Left renal pelvis (tissue), 4 donors: ENCODE measurements around the gene SEPTIN12. TPM values are rescaled to one million over a fixed set of nuclear protein-coding genes. Genes with fewer than 3 reads are reported as not detected.
A peak's percentile ranks its signal among the peaks of the same experiment; 100 is the strongest.

ENCODE experiments used
- DNase-seq, 4 donors: peaks; one replicate each; pipeline ENCODE4 v3.0.0-alpha.2; 2013; ENCODE audit warnings: low read depth in 4 of 4, low spot score in 3 of 4
- polyA plus RNA-seq, 4 donors: library from polyadenylated mRNA; unstranded; fragments of 120-200 nt; gene quantifications; one replicate each; pipeline ENCODE4 v1.2.1, GENCODE V29; 2013; ENCODE audit not compliant: insufficient read length in 4 of 4

The SEPTIN12 gene
- polyA plus RNA-seq, 4 donors, result not detected

GRCh38 chr16:4734063-4734729, 53.9 kb downstream of the SEPTIN12 start, which contains the start of the genes ANKS3 and DNAAF8:
Gene ANKS3, minus strand, starts transcription at chr16:4734271. Its CDS starts 4,122 bp downstream, at chr16:4730149.
Gene DNAAF8, plus strand, starts transcription at chr16:4734537. Its CDS starts 1,978 bp downstream, at chr16:4736515.
- peak; percentile 82 to 92 (median 87) for DNase-seq

GRCh38 chr16:4733747-4734062, 54.4 kb downstream of the SEPTIN12 start:
- no peak for DNase-seq

- DNase-seq, result no peak
These were observed 54.9 kb downstream of the SEPTIN12 start for GRCh38 chr16:4733211-4733742.

- no peak for DNase-seq
These were observed 58.3 kb downstream of the SEPTIN12 start for GRCh38 chr16:4729876-4730275.

- DNase-seq, result no peak
These were observed 59.5 kb downstream of the SEPTIN12 start for GRCh38 chr16:4728676-4729075.

Other genes with a start within 250 kb of the SEPTIN12 start
- gene CDIP1, start 249.6 kb downstream of the SEPTIN12 start, polyA plus RNA-seq, result 10 to 100 TPM; 21.0 to 31.1 (median 28.3) TPM
- under 1 TPM; 0.14 to 0.41 (median 0.23) TPM for gene C16orf96, start 232.0 kb downstream of the SEPTIN12 start, polyA plus RNA-seq
- 10 to 100 TPM; 11.7 to 30.8 (median 14.2) TPM for gene UBALD1, start 173.5 kb downstream of the SEPTIN12 start, polyA plus RNA-seq
- gene MGRN1, start 163.5 kb downstream of the SEPTIN12 start, polyA plus RNA-seq, result 10 to 100 TPM; 38.7 to 70.3 (median 53.1) TPM
- gene NUDT16L1, start 94.8 kb downstream of the SEPTIN12 start, polyA plus RNA-seq, result 10 to 100 TPM; 27.0 to 54.6 (median 35.6) TPM
- gene ANKS3, start 54.1 kb downstream of the SEPTIN12 start, polyA plus RNA-seq, result 10 to 100 TPM; 17.0 to 36.0 (median 22.6) TPM
- 1 to 10 TPM in 3 of 4 donors, under 1 TPM in 1; 0.86 to 2.3 (median 2.0) TPM for gene DNAAF8, start 53.8 kb downstream of the SEPTIN12 start, polyA plus RNA-seq
- 10 to 100 TPM; 12.7 to 21.5 (median 15.5) TPM for gene ZNF500, start 21.2 kb downstream of the SEPTIN12 start, polyA plus RNA-seq
- 10 to 100 TPM in 3 of 4 donors, under 1 TPM in 1; 0.25 to 13.5 (median 11.2) TPM for gene SMIM22, start 7.0 kb upstream of the SEPTIN12 start, polyA plus RNA-seq
- gene ROGDI, start 14.3 kb upstream of the SEPTIN12 start, polyA plus RNA-seq, result 10 to 100 TPM; 33.8 to 46.5 (median 37.3) TPM
- gene GLYR1, start 58.9 kb upstream of the SEPTIN12 start, polyA plus RNA-seq, result 100 to 1,000 TPM in 3 of 4 donors, 10 to 100 TPM in 1; 70.6 to 150 (median 140) TPM
- 10 to 100 TPM; 22.2 to 36.5 (median 32.5) TPM for gene UBN1, start 59.1 kb upstream of the SEPTIN12 start, polyA plus RNA-seq
- gene PPL, start 148.8 kb upstream of the SEPTIN12 start, polyA plus RNA-seq, result 10 to 100 TPM in 3 of 4 donors, 1 to 10 TPM in 1; 3.7 to 40.1 (median 28.3) TPM
- under 1 TPM; 0.13 to 0.38 (median 0.16) TPM for gene SEC14L5, start 170.0 kb upstream of the SEPTIN12 start, polyA plus RNA-seq
- 10 to 100 TPM in 1 of 4 donors, 1 to 10 TPM in 3; 5.3 to 15.5 (median 9.0) TPM for gene NAGPA, start 245.6 kb upstream of the SEPTIN12 start, polyA plus RNA-seq